GM21786 (cell line): ENCODE measurements around the gene RFX7.

ENCODE experiments used
- ATAC-seq: cut with Tn5 transposase; IDR thresholded peaks from one replicate; pipeline ENCODE4 v1.9.1; 2021; ENCODE audit not compliant: unreplicated experiment

Gene RFX7

DNA sequence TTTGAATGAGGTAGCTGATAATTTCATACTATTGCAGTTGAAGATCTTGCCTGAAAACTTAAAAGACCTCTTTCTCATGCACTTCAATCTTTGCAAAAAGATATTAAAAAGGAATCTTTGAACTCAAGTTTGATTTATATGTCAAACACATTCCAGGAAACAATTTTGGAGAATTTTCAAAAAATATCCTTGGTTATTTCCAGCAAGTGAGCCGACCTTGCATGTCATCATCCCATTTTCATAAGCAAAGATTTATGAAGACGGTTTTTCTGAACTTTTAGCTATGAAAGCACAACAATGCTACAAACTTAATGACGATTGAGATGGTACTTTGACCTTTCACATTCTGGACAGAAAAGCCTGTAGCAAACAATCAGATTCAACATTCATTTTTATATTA lies 95.6 kb downstream of the RFX7 start:
- ATAC-seq, result no peak

GRCh38 chr15:56146756-56147155 lies 96.9 kb downstream of the RFX7 start:
- ATAC-seq, result no peak

DNA sequence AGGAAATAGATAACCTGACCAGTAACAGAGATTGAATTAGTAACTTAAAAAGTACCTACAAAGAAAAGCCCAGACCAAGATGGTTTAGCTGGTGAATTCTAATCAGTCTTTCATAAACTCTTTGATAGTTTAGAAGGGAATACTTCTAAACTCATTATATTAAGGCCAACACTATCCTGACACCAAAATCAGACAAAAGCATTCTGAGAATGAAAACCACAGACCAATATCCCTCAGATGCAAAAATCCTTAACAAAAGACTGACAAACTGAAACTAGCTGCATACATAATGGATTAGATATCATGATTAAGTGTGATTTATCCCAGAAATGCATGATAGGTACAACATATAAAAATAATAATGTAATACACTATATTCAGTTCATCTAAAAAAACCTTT lies 115.6 kb downstream of the RFX7 start:
- ATAC-seq, result no peak

GRCh38 chr15:56126409-56126808 lies 117.3 kb downstream of the RFX7 start:
- no peak for ATAC-seq

DNA sequence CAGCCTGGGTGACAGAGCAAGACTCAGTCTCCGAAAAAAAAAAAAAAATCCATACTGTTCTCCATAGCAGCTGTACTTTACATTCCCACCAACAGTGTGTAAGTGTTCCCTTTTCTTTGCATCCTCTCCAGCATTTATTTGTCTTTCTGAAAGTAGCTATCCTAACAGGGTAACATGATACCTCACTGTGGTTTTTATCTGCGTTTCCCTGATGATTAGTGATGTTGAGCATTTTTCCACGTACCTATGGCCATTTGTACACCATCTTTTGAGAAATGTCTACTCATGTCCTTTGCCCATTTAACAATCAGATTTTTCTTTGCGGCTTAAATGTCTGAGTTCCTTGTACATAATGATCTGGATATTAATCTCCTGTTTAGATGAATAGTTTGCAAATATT lies 119.3 kb downstream of the RFX7 start:
- ATAC-seq, result no peak

DNA sequence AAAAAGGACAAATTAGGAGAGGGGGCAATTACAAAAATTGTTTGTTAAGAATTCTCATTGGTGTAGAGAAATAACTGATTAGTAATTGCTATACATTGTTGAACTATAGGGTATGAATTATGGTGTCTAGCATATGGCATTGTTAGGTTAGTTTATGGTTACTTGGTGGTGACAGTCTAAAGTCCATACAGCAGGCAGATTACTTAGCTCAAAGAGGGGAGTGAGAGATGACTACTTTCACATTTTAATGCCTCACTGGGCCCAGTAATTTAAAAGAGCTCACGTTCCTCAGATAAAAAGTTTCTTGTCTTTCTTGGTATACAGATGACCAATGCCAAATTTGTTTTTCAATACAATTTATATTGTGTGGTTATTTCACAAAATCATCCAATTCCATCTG lies 137.8 kb downstream of the RFX7 start:
- ATAC-seq, result no peak

DNA sequence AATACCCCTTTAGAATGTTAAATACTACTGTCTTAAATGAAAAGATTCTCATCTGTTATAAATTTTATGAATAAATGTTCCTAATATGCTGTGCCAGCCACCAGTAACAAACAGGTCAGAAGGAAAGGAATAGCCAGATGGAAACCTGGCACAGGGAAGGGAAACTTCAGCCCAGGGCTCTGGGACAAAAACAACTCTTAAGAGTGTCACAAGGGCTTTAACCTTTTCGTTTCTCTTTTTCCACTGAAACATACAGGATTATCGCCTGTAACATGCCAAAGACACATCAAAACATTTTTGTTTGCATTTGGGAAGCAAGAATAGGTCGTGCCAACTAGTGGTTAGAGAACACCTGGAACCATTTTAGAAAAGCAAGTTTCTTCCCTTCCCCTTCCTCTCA lies 141.2 kb downstream of the RFX7 start:
- no peak for ATAC-seq

DNA sequence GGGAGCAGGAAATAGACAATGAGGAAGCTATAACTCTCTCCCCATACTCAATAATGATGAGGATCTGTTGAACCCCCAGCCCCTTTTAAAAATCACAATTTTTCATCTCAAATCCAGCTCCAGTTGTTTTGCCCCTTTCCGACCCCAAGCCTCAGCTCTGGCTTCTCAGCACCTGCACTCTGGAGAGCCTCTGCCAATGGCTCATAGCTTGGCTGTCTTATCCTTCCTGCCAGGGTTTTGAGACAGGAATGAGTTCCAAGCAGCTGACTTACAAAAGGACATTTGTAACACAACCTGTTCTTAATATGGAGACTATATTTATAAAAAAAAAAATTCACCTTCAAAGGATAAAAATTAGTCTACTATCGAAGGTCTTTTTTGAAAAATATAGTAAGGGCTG lies 144.4 kb downstream of the RFX7 start:
- ATAC-seq, result no peak

DNA sequence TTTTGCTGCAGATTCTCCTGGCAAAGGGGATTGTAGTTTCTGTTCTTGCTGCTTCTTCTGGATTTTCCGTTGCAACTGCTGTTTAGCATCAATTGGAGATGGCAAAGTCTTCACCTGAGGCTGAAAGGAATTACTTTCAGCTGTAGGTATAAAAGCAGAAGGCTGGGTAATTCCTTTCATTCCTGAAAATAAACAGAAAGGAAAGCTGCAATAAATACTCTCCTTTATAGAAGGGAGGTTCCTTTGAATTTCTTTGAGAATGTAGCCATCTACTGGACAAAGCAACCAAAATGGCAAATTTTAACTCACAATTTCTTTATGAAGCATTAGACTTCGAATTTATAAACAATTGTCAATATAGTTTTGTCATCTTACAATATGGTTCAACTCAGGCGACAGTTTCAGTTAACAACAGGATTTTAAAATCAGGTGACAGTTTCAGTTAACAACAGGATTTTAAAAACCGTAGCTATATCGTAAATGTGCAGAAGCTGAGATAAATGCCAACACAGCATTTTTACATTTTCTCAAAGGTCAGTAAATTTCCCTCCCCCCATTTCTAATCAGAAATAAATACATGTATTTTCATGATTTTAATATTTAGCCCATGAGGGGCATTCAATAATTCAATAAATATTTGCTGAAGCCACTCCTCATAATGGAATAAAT lies 145.3 kb downstream of the RFX7 start:
- no peak for ATAC-seq

DNA sequence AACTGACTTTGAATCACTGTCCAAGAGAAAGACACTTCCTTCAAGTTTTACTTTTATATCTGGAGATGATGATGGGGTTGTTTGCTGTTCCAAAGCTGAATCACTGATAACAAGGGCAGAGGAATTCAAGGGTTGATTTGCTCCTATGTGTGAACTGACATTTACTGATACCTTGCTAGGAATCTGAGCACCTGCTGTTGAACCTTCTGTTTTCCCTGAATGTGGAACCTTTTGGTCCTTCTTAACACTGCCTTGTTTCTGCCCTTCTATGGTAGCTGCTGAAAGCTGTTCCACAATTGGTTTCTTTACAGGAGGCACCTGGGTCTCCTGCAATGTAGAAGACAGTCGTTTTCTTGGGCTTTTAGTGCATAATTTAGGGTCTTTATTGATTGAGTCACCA lies 148.3 kb downstream of the RFX7 start:
- no peak for ATAC-seq

DNA sequence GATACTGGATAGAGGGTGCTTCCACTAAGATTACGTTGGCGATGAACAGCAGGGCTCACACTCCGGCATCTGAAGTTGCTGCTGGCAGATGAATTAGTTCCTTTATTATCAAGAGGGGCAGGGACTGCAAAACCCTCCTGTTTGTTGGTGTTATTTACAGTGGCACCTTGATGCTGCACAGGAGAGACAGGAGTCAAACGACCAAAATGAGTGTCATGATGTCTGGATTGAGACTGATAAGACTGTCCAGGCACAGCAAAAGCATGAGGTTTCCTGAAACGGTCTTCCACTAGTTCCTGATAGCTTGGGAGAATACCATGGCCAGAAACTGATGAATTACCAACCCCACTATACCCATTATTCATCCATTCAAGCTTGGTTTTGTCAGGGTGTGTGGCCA lies 149.5 kb downstream of the RFX7 start:
- no peak for ATAC-seq

DNA sequence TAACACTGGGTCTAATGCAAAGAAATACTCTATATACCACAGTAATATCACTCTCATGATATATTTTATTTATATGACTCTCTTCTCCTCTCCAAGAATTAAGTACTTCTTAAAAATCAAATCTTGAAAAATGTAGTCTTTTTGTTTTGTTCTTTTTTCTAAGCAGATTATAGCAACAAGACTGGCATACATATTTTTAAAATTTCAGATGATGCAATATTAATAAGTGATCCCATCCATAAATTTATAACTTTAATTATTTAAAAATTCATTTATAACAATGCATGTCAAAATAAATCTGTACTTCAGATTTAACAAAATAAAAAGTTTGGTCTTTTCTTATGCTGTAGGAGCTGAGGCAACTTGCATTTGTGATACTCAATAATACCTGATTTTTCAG lies 155.3 kb downstream of the RFX7 start:
- ATAC-seq, result no peak

- ATAC-seq, result no peak
Measured at GRCh38 chr15:56086566-56086965, 157.1 kb downstream of the RFX7 start.

- ATAC-seq, result no peak
Measured at GRCh38 chr15:56082263-56082761, 161.4 kb downstream of the RFX7 start.

DNA sequence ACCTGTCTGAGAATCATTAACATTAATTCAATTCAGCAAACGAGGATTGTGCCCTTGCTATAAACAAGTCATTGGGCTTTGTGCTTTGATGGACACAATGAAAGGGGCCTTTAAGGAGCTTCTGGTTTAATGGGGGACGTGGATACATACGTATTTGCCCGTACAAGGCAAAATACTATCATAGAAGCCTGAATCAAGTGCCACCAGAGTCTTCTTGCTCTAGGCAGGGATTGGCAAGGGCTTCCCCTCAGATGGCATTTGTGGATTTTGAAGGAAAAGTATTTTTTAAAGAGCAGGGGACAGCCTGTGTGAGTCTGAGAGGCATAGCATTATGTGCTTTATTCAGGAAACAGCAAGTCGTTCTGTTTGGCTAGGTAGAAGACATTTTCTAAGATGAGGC lies 166.6 kb downstream of the RFX7 start:
- ATAC-seq, result no peak

DNA sequence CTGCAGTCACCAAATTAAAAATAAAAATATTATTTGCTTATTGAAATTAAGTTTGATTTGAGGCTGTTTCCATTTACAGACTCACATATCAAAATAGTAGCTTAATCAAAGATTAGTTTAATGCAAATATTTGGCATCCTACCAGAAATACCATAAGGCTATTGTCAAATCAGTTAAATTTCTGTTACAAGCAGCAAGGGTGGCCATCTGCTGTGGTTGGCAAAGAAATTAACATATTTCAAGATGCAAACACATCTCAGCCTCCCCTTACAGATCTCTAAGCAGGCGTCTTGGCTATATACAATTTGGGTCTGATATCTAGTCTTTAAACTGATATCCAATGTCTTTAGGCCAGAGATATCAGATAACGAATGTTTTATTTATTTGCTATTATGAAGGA lies 167.0 kb downstream of the RFX7 start:
- ATAC-seq, result no peak

DNA sequence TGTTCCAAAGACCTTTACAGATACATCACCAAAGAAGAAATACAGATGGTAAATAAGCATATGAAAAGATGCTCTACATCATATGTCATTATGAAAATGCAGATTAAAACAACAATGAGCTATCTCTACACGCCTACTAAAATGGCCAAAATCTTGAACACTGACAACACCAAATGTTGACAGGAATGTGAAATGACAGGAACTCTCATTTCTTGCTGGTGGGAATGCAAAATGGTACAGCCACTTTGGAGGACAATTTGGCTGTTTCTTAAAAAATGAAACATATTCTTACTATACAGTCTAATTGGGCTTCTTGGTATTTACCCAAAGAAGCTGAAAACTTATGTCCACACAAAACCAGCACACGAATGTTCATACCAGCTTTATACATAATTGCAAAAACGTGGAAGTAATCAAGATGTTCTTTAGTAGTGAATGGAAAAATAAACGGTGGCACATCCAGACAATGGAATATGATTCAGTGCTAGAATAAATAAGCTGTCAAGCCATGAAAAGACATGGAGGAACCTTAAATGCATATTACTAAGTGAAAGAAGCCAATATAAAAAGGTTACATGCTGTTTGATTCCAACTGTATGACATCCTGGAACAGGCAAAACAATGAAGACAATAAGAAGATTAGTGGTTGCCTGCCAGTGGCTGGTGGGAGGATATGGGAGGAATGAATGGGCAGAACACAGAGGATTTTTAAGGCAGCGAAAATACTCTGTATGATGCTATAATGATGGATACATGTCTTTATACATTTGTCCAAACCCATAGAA lies 169.0 kb downstream of the RFX7 start:
- no peak for ATAC-seq

DNA sequence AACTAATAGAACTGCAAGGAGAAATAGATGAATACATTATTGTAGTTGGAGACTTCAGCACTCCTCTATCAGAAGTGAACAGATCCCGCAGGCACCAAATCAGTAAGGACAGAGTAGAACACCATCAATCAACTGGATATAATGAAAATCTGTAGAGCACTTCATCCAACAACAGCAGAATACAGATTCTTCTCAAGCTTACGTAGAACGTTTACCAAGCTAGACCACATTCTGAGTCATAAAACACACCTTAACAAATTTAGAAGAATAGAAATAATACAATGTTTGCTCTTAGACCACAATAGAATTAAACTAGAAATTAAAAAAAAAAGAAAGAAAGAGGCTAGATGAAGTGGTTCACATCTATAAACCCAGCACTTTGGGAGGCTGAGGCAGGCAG lies 179.5 kb downstream of the RFX7 start:
- ATAC-seq, result no peak

GRCh38 chr15:56059716-56060115 lies 184.0 kb downstream of the RFX7 start:
- ATAC-seq, result no peak

DNA sequence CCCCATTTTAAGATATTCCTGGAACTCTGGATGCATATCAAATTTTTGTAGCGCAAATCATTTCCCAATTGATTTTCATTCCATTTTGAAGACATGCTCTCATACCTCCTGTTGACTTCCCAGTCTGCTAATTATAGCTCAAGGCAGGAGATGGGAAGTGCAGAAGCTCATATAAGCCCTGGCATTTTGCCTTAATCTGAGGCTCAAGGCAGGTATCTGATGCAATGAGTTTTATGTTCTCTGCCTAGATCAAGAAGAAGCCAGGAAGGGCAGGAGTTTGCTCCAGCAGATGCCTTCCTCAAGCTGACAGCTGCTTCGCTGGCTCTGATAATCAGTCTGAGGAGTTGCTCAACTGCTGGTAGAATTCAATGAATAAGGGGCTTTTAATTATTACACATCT lies 184.7 kb downstream of the RFX7 start:
- no peak for ATAC-seq

DNA sequence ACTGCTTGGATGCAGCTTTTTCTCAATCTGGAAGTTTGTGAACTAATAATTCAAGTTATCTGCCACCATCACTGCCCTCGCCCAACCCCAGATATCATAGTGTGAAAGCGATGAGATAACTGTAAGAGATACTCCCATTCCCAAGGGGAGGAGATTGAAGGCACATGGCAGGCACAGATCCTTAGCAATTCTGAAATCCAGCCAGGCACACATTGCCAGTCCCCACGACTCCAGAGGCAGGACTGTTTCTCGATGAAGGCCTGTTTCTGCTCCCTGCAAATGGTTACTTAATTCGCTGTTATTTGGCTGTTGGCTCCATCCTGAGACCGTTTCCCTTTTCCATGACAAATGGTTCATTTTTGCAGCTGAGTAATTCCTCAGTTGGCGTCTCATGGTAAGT lies 187.1 kb downstream of the RFX7 start:
- ATAC-seq, result no peak

- no peak for ATAC-seq
Measured at GRCh38 chr15:56053046-56053400, 190.7 kb downstream of the RFX7 start.
